Measurements from ENCODE around the gene PPFIBP1. TPM values are rescaled to one million over a fixed set of nuclear protein-coding genes. Genes with fewer than 3 reads are reported as not detected.

Gene PPFIBP1
- total and polyA plus RNA-seq, 9 of the 15 experiments (the other 6 are each of a cell fraction or from before 2014, with no cell fraction given): 0.46 to 3.5 (median 1.8) TPM

GRCh38 chr12:27523642-27524493 lies at the start of gene PPFIBP1 (continued):
- TF ChIP-seq, protein P1, sequence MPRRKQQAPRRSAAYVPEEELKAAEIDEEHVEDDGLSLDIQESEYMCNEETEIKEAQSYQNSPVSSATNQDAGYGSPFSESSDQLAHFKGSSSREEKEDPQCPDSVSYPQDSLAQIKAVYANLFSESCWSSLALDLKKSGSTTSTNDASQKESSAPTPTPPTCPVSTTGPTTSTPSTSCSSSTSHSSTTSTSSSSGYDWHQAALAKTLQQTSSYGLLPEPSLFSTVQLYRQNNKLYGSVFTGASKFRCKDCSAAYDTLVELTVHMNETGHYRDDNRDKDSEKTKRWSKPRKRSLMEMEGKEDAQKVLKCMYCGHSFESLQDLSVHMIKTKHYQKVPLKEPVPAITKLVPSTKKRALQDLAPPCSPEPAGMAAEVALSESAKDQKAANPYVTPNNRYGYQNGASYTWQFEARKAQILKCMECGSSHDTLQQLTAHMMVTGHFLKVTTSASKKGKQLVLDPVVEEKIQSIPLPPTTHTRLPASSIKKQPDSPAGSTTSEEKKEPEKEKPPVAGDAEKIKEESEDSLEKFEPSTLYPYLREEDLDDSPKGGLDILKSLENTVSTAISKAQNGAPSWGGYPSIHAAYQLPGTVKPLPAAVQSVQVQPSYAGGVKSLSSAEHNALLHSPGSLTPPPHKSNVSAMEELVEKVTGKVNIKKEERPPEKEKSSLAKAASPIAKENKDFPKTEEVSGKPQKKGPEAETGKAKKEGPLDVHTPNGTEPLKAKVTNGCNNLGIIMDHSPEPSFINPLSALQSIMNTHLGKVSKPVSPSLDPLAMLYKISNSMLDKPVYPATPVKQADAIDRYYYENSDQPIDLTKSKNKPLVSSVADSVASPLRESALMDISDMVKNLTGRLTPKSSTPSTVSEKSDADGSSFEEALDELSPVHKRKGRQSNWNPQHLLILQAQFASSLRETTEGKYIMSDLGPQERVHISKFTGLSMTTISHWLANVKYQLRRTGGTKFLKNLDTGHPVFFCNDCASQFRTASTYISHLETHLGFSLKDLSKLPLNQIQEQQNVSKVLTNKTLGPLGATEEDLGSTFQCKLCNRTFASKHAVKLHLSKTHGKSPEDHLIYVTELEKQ (CRISPR knock-in tag; IDR thresholded peaks at IDR 0.05): no peak
- peak; percentile 66 for TF ChIP-seq RBFOX2 (IDR thresholded peaks at IDR 0.05; ENCODE audit: low read depth, low read length)
- TF ChIP-seq SUPT5H (IDR thresholded peaks at IDR 0.05): 0 out of 2 replicates have a peak, but pooled peaks have one; percentile 25
- TF ChIP-seq, protein P2, sequence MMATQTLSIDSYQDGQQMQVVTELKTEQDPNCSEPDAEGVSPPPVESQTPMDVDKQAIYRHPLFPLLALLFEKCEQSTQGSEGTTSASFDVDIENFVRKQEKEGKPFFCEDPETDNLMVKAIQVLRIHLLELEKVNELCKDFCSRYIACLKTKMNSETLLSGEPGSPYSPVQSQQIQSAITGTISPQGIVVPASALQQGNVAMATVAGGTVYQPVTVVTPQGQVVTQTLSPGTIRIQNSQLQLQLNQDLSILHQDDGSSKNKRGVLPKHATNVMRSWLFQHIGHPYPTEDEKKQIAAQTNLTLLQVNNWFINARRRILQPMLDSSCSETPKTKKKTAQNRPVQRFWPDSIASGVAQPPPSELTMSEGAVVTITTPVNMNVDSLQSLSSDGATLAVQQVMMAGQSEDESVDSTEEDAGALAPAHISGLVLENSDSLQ (IDR thresholded peaks at IDR 0.05): peak; percentile 99
- peak; percentile 83 for TF ChIP-seq MGA (IDR thresholded peaks at IDR 0.05)
- TF ChIP-seq, protein P3, sequence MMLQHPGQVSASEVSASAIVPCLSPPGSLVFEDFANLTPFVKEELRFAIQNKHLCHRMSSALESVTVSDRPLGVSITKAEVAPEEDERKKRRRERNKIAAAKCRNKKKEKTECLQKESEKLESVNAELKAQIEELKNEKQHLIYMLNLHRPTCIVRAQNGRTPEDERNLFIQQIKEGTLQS (IDR thresholded peaks at IDR 0.05): peak; percentile 78
- TF ChIP-seq, protein P3 (CRISPR knock-in tag; conservative IDR thresholded peaks at IDR 0.05): no peak
- peak; percentile 91 for TF ChIP-seq FOS (IDR thresholded peaks at IDR 0.05; ENCODE audit: extremely low read depth, insufficient read length)

All from K562 (cell line).